Gastroesophageal sphincter (tissue), 3 donors: Measurements from ENCODE around the gene ZDHHC3.

Experiments
- EP300 ChIP-seq: sonication (generic); formaldehyde crosslinking; IDR thresholded peaks from one replicate; pipeline ENCODE4 v1.6.1; 2017; ENCODE audit warnings: antibody characterized with exemption, mild to moderate bottlenecking
- POLR2A ChIP-seq, 2 donors: fragments of 450-650 bp; IDR thresholded peaks; one replicate each; pipeline ENCODE4 v1.6.1; 2017; ENCODE audit warnings: antibody characterized with exemption in 2 of 2, mild to moderate bottlenecking in 2 of 2, moderate library complexity in 1 of 2
- POLR2AphosphoS5 ChIP-seq: sonication (generic); formaldehyde crosslinking; IDR thresholded peaks from one replicate; pipeline ENCODE4 v1.6.1; 2017; ENCODE audit warnings: antibody characterized with exemption
- TF ChIP-seq, protein P1 (sequence below), 4 experiments: fragments of 200-600 bp in 2 of 4; fragments of 450-650 bp in 2 of 4; sonication (generic) in 1 of 4; IDR thresholded peaks; one replicate each; pipeline ENCODE4 v1.5.1; 2017 to 2019; ENCODE audit warnings: antibody characterized with exemption in 4 of 4, mild to moderate bottlenecking in 2 of 4, moderate library complexity in 2 of 4

DNA sequence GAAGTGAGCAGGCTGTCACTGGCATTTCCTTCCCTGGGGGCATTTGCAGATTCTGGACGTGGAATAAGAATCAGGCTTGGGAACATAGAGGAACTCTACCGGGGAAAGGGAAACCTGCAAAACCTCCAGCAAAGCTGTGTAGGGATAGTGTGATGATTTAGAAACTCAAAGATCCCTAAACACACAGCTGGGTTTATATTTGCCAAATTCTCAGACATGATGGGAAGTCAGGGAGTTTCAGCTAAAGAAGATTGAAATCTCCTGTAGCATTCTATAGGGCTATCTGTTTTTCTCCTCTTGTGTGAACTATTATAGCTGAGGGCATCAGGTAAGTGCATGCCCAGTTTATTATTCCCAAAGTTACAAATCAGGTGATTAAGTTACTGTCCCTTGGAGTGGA lies 40.9 kb upstream of the ZDHHC3 start:
- TF ChIP-seq, protein P1, sequence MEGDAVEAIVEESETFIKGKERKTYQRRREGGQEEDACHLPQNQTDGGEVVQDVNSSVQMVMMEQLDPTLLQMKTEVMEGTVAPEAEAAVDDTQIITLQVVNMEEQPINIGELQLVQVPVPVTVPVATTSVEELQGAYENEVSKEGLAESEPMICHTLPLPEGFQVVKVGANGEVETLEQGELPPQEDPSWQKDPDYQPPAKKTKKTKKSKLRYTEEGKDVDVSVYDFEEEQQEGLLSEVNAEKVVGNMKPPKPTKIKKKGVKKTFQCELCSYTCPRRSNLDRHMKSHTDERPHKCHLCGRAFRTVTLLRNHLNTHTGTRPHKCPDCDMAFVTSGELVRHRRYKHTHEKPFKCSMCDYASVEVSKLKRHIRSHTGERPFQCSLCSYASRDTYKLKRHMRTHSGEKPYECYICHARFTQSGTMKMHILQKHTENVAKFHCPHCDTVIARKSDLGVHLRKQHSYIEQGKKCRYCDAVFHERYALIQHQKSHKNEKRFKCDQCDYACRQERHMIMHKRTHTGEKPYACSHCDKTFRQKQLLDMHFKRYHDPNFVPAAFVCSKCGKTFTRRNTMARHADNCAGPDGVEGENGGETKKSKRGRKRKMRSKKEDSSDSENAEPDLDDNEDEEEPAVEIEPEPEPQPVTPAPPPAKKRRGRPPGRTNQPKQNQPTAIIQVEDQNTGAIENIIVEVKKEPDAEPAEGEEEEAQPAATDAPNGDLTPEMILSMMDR (IDR thresholded peaks at IDR 0.05) = no peak
- TF ChIP-seq POLR2A (IDR thresholded peaks at IDR 0.05) (no peak), POLR2AphosphoS5 (no peak), EP300 (no peak)
